COLO668 (cell line): ENCODE results near the gene IGF2BP2.

Experiments used
- DNase-seq: peaks from one replicate; lab custom pipeline; 2025; ENCODE audit not compliant: unreplicated experiment; lab: John Stamatoyannopoulos, UW

Gene IGF2BP2

GRCh38 chr3:185767002-185767688 lies 57.7 kb downstream of the IGF2BP2 start:
- DNase-seq, result no peak

DNA sequence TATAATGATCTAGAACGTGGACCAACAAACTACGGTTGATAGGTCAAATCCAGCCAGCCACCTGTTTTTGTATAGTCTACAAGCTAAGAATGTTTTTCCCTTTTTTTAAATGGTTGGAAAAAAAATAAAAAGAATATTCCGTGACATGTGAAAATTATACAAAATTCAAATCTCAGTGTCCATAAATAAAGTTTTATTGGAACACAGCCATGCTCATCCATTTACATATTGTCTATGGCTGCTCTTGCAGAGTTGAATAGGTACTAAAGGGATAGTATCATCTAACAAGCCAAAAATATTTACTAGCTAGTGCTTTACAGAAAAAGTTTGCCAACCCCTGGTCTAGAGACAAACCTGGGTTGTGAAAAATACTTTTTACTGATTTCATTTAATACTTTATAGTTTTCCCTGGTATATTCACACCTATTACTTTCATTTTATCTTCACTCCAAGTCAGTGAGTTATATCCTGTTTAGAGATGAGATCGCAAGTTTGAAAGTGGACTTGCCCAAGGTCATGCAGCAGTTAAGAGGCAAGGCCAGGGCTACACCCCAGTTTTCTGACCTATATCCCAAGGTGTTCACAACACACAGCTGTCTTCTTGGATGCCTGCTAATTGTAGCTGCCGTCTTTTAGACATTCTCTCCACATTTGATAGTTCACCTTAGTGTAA lies 58.4 kb downstream of the IGF2BP2 start:
- DNase-seq, result no peak

DNA sequence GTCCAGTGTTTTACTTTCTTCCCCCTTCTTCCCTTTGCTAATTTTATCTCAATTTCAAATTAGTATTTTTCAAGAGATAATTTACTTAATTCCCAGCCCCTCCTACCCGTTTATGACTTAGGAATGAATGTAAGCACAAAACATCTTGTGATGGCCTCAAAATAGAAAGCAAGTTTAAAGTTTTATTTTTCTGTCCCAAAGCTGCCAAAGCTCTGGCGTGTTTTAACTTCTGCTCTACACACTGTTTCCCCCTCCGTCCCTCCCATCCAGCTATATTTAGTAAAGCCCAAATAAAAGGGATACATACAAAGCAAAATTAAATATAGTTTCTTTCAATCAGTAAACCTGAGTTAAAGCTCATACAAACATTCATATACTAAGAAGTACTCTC lies 59.9 kb downstream of the IGF2BP2 start:
- no peak for DNase-seq

GRCh38 chr3:185764163-185764979 lies 60.5 kb downstream of the IGF2BP2 start:
- DNase-seq, result no peak

- DNase-seq, result no peak
Measured at GRCh38 chr3:185763347-185764005, 61.4 kb downstream of the IGF2BP2 start.

DNA sequence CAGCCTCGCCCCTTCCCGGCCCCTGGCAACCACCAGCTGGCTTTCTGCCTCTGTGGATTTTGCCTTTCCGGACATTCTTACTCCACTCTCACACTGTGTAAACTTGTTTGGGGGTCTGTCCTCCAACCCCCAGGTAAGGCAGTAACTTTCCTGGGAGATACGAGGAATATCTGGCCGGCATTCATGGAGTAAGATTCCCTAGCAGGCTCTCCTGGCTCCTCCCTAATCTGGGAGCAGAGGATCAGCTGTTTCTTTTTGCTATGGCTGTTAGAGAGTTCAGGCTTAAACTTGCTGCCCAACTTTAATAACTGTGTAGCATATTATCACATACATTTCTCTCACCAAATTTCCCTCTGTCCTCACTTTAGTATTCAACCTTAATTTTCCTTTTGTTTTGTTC lies 64.3 kb downstream of the IGF2BP2 start:
- DNase-seq, result no peak

GRCh38 chr3:185760088-185760487 lies 64.8 kb downstream of the IGF2BP2 start:
- DNase-seq, result no peak

- DNase-seq, result no peak
Measured at GRCh38 chr3:185759512-185759911, 65.3 kb downstream of the IGF2BP2 start.

GRCh38 chr3:185758912-185759311 lies 65.9 kb downstream of the IGF2BP2 start:
- peak; percentile 8 for DNase-seq

DNA sequence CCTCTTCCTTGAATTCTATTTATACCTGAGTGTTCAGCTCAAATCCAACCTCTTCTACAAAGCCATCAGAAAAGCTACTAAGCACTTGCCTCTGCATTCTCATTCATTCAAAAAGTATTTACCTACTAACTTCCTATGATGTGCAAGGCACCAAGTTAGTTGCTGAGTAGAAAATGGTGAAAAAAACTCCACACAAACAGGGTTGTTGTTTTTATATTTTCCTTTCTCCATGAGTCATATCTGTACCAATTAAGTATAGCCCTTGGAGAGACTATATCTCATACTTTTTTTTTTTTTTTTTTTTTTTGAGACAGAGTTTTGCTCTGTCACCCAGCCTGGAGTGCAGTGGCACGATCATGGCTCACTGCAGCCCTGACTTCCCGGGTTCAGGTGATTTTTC lies 67.7 kb downstream of the IGF2BP2 start:
- no peak for DNase-seq

GRCh38 chr3:185756477-185756876 lies 68.4 kb downstream of the IGF2BP2 start:
- no peak for DNase-seq

DNA sequence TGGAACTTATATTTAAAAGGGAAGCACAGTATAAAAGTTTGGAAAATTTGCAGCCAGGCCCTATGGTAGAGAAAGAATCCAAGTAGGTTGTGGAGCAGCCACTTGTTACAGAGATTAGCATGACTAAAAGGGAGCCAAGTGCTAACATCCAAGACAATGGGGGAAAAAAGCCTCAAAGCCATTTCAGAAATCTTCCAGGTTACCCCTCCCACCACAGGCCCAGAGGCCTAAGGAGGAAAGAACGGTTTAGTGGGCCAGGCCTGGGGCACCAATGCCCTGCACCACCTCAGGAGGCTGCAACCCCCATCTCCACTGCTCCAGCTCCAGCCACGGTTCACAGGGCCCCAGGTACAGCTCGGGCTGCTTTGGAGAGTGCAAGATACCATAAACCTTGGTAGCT lies 69.9 kb downstream of the IGF2BP2 start:
- DNase-seq, result no peak

DNA sequence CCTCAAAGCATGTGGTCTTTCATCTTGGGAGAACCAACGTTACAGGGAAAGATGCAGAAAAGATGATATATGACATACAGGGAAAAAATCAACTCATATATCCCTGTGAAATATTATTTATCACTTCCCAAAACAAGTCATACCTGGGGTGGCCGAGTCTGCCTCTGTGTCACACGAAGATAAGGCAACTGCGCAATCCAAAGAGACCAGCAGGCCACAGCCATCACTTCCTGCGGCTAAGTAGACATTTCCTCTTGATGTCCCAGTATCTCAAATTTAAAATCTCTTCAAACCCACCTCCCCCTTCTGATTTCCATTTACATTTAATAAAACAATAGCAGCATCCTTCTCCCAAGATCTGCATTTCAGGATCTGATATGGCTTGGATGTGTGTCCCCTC lies 71.5 kb downstream of the IGF2BP2 start:
- DNase-seq, result no peak

DNA sequence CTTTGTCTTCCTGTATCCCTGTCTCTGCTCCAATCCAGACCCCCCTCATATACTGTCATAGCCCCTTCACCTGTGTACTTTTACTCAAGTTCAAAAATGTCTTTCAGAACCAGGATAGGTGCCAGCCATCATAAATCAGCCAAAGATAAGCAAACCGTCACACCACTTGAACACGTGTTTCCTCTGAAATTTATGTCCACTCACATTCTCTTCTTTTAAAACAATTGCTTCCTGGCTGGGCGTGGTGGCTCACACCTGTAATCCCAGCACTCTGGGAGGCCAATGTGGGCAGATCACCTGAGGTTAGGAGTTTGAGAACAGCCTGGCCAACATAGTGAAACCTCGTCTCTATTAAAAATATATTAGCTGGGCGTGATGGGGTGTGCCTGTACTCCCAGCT lies 74.1 kb downstream of the IGF2BP2 start:
- no peak for DNase-seq

DNA sequence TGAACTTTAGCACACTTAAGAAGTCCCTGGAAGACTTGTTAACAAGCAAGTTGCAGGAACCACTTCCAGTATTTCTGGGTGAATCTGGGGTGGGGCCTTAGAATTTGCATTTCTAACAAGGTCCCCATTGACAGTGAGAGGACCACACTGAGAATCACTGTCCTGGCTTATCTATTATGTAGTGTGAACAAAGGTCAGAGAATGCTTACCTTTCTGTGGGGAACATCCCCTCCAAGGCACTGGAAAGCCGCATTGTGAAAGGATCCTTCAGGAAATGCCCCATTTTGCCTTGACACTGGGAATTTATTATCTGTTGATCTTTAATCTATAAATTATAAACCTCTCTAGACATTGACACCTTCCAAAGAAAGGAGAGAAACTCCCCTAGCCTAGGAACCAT lies 74.8 kb downstream of the IGF2BP2 start:
- no peak for DNase-seq

GRCh38 chr3:185746470-185746869 lies 78.4 kb downstream of the IGF2BP2 start:
- DNase-seq, result no peak

- no peak for DNase-seq
Measured at GRCh38 chr3:185744997-185745843, 79.6 kb downstream of the IGF2BP2 start.

DNA sequence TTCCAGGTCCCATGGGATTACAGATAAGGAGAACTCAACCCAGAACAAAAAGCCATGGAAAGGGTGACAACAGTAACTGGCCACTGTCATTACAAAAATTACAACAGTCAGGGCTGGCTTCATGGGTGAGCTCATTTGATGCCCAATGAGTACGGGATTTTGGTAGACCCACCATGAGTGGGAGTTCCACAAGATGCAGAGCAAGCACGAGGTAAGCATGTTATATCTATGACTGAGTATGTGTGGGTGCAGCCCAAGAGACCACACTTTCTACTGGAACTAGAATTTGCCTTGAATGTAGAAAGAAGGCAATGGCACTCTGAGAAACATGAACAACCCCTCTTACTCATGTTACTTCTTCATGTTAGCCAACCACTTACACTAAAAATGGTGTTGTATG lies 83.3 kb downstream of the IGF2BP2 start:
- no peak for DNase-seq

DNA sequence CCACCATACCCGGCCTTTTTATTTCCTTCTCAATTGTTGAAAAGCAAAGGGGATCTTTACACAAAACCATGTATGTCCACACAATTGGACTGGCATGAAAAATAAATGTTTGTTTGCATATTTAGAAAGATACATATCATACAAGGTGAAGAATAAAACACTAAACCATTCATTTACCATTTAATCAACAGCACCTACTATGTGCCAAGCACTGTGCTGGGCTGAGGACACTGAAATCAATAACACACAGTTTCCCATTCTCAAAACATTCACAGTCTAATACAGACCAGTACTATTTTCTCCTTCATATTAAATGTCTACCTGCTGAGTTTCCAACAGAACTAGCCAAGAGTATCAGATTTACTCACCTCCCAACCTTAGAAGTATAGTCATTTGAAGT lies 84.7 kb downstream of the IGF2BP2 start:
- no peak for DNase-seq

DNA sequence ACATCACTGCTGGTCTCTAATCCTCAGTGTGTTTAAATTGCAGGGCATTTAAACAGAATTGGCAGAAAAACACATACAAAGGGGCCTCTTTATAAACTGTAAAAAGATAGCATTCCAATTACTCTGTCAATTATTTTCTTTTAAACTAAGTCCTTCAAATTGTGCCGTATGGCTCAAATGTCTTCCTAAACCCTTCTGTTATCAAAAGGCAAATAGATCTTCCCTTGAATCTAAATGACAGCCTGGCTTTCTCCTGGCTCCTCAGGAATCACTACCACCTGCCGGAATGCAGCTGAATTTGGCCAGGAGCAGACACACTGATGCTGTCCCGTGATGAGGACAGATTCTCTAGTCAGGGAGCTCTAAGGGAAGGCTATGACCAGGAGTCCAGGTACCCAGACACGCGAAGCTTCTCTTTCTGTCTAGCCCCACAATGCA lies 85.6 kb downstream of the IGF2BP2 start:
- no peak for DNase-seq
